Uterus (tissue), 2 donors: ENCODE results near the gene LYAR.

Source experiments
- CTCF ChIP-seq, 4 experiments: fragments of 200-600 bp in 2 of 4; fragments of 450-650 bp in 2 of 4; sonication (generic) in 2 of 4; IDR thresholded peaks; one replicate each; pipeline ENCODE4 v1.5.1; 2016 to 2019; ENCODE audit warnings: antibody characterized with exemption in 4 of 4, mild to moderate bottlenecking in 2 of 4, moderate library complexity in 1 of 4
- POLR2A ChIP-seq, 2 donors: fragments of 450-650 bp; IDR thresholded peaks; one replicate each; pipeline ENCODE4 v1.6.1; 2016; ENCODE audit warnings: antibody characterized with exemption in 2 of 2, mild to moderate bottlenecking in 1 of 2, moderate library complexity in 1 of 2

- no peak for TF ChIP-seq CTCF (IDR thresholded peaks at IDR 0.05)
- no peak for TF ChIP-seq POLR2A (IDR thresholded peaks at IDR 0.05)
Measured at GRCh38 chr4:4320951-4321714, 31.2 kb upstream of the LYAR start.
